Activated CD8-positive, alpha-beta T cell treated with anti-CD3 and anti-CD28 coated beads for 36 hours (primary cell): ENCODE measurements around the gene UBE2G1. TPM values are rescaled to one million over a fixed set of nuclear protein-coding genes. Genes with fewer than 3 reads are reported as not detected.

Source experiments
- ATAC-seq: fragments of 200-7000 bp; cut with Tn5 transposase; one replicate; pipeline ENCODE4 v1.10.0; 2021; ENCODE audit warnings: mild to moderate bottlenecking, moderate library complexity
- CTCF ChIA-PET: fragments of 350-600 bp; sonication (Branson Sonifier 250); formaldehyde crosslinking; loops from one replicate; lab custom pipeline; 2021; ENCODE audit warnings: antibody characterized with exemption; lab: Charles Lee
- POLR2A ChIA-PET: fragments of 350-600 bp; sonication (Branson Sonifier 250); formaldehyde crosslinking; loops from one replicate; lab custom pipeline; 2021; ENCODE audit warnings: antibody characterized with exemption; lab: Charles Lee
- DNase-seq: peaks from one replicate; pipeline ENCODE4 v3.0.0-alpha.2; 2020
- H3K27ac Mint-ChIP-seq: one replicate; pipeline ENCODE4 v1.8.0; 2021; ENCODE audit warnings: mild to moderate bottlenecking, mixed read lengths
- H3K27me3 Mint-ChIP-seq: one replicate; pipeline ENCODE4 v1.8.0; 2021; ENCODE audit warnings: mixed read lengths
- H3K36me3 Mint-ChIP-seq: one replicate; pipeline ENCODE4 v1.8.0; 2021; ENCODE audit warnings: low read depth, mixed read lengths
- H3K4me1 Mint-ChIP-seq: one replicate; pipeline ENCODE4 v1.8.0; 2021; ENCODE audit warnings: low read depth, mixed read lengths
- H3K4me3 Mint-ChIP-seq: one replicate; pipeline ENCODE4 v1.8.0; 2021; ENCODE audit warnings: mild to moderate bottlenecking, moderate library complexity, mixed read lengths
- H3K9me3 Mint-ChIP-seq: one replicate; pipeline ENCODE4 v1.8.0; 2021; ENCODE audit warnings: mixed read lengths
- intact Hi-C: fragments of 100-400 bp; cut with micrococcal nuclease; formaldehyde crosslinking; loops from one replicate; pipeline ENCODE4 v1.10.0; 2022
- total RNA-seq, 2 experiments: library from RNA; stranded (reverse); gene quantifications; one replicate each; pipeline ENCODE4 v1.2.3, GENCODE V29; 2021
- TF ChIP-seq, protein P1 (sequence below): fragments of 200-600 bp; IDR thresholded peaks from one replicate; pipeline ENCODE4 v1.8.0; 2022; ENCODE audit warnings: antibody characterized with exemption, mild to moderate bottlenecking

Gene UBE2G1
- total RNA-seq, 2 experiments from 2014 or later = 40.2 to 44.0 TPM

DNA sequence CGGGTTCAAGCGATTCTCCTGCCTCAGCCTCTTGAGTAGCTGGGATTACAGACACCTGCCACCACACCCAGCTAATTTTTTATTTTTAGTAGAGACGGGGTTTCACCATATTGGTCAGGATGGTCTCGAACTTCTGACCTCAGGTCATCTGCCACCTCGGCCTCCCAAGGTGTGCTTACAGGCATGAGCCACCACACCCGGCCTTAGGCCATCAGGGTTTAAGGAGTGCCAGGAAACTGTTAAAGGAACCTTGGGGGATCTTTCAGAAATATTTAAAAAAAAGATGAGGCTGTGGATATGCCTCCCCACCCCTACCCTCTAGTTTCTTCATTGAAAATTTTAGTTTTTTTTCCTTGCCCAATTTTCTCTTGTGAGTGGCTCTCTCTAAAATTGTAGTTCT lies 31.4 kb upstream of the UBE2G1 start:
- ATAC-seq = no peak
- DNase-seq = no peak
- Mint-ChIP-seq H3K36me3 (no peaks in the 10 kb centered on the region), H3K27me3 (peaks cover 2% of the 10 kb centered on the region), H3K9me3 (no peaks in the 10 kb centered on the region), H3K4me1 (peaks cover 8% of the 10 kb centered on the region), H3K27ac (no peak overlapping the region), H3K4me3 (no peak overlapping the region)
- TF ChIP-seq, protein P1, sequence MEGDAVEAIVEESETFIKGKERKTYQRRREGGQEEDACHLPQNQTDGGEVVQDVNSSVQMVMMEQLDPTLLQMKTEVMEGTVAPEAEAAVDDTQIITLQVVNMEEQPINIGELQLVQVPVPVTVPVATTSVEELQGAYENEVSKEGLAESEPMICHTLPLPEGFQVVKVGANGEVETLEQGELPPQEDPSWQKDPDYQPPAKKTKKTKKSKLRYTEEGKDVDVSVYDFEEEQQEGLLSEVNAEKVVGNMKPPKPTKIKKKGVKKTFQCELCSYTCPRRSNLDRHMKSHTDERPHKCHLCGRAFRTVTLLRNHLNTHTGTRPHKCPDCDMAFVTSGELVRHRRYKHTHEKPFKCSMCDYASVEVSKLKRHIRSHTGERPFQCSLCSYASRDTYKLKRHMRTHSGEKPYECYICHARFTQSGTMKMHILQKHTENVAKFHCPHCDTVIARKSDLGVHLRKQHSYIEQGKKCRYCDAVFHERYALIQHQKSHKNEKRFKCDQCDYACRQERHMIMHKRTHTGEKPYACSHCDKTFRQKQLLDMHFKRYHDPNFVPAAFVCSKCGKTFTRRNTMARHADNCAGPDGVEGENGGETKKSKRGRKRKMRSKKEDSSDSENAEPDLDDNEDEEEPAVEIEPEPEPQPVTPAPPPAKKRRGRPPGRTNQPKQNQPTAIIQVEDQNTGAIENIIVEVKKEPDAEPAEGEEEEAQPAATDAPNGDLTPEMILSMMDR = no peak
- intact Hi-C loops = no loop called here
- ChIA-PET POLR2A (no interaction called here), CTCF (no interaction called here)

DNA sequence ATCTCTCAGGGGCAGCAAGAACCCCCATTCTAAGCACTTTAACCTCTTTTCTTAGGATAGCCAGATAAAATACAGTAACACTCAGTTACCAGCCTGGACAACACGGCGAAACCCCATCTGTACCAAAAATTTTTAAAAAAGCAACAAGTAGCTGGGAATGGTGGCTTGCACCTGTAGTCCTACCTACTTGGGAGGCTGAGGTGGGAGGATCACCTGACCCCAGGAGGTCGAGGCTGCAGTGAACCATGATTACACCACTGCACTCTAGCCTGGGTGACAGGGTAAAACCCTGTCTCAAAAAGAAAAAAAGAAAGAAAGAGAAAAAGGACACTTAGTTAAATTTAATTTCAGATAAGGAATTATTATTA lies 28.6 kb upstream of the UBE2G1 start:
- intact Hi-C loops = no loop called here
- ATAC-seq = no peak
- H3K4me3 Mint-ChIP-seq = no peak overlapping the region
- H3K4me1 Mint-ChIP-seq = peaks cover 8% of the 10 kb centered on the region
- ChIA-PET POLR2A (no interaction called here), CTCF (no interaction called here)
- no peak overlapping the region for H3K27ac Mint-ChIP-seq
- H3K9me3 Mint-ChIP-seq = no peaks in the 10 kb centered on the region
- no peaks in the 10 kb centered on the region for H3K36me3 Mint-ChIP-seq
- no peak for DNase-seq
- TF ChIP-seq, protein P1 = no peak
- peaks cover 2% of the 10 kb centered on the region for H3K27me3 Mint-ChIP-seq

- TF ChIP-seq, protein P1 = no peak
- ChIA-PET POLR2A (interaction anchor here (0.7 kb wide), 1 partner anchor 236 kb away, joined by 3 read pairs; no protein-coding TSS in a partner anchor), CTCF (no interaction called here)
- Mint-ChIP-seq H3K4me1 (peaks cover 8% of the 10 kb centered on the region), H3K9me3 (no peaks in the 10 kb centered on the region), H3K27me3 (peaks cover 2% of the 10 kb centered on the region), H3K36me3 (no peaks in the 10 kb centered on the region), H3K4me3 (no peak overlapping the region), H3K27ac (no peak overlapping the region)
- ATAC-seq (no peak), DNase-seq (no peak)
- intact Hi-C loops = no loop called here
These were observed 28.0 kb upstream of the UBE2G1 start for GRCh38 chr17:4394208-4395110.

DNA sequence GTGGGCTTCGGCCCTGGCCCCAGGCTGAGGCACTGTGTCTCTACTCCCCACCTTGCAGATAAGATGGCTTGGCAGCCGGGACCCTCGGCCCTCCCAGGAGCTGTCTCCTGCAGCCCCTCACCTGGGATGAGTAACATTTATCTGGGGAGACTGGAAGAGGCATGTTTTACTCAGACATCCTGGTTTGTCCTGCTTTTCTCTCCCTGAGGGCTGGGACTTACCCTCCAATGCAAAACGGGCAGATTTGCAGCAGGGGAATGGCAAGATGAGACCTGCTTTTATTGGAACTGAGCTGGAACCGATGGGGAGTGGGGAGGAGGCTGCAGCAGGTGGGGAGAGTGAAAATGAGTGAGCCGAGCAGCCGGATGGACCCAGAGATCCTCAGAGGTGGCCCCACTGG lies 27.3 kb upstream of the UBE2G1 start:
- CTCF ChIA-PET = no interaction called here
- no peak overlapping the region for H3K4me3 Mint-ChIP-seq
- H3K27ac Mint-ChIP-seq = no peak overlapping the region
- intact Hi-C loops = no loop called here
- no peak for DNase-seq
- H3K27me3 Mint-ChIP-seq = peaks cover 2% of the 10 kb centered on the region
- H3K9me3 Mint-ChIP-seq = no peaks in the 10 kb centered on the region
- ATAC-seq = no peak
- H3K4me1 Mint-ChIP-seq = peaks cover 8% of the 10 kb centered on the region
- TF ChIP-seq, protein P1 = no peak
- POLR2A ChIA-PET = interaction anchor here (0.7 kb wide), 1 partner anchor 236 kb away, joined by 3 read pairs; no protein-coding TSS in a partner anchor
- H3K36me3 Mint-ChIP-seq = no peaks in the 10 kb centered on the region

DNA sequence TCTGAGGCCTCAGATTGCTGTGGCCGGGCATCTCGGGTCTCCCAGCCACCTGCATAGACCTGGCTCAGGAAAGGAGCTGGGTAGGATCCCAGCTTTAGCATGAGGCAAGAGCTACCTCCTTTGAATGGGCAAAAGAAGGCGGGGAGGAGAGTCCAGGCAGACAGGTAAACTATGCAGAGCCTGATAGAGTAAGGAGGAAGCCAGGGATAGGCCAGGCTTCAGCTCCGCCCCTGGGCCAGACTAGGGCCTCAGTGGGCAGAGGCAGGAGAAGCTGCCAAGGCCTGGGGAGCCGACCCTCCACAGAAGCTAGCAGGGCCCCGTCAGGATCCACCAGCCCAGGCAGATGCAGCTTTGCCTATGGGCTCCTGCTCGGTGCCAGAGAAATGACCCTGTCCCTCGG lies 22.6 kb upstream of the UBE2G1 start:
- intact Hi-C loops = no loop called here
- no peak for ATAC-seq

More for the DNA sequence above, 22.6 kb upstream of the UBE2G1 start:
- no peaks in the 10 kb centered on the region for H3K9me3 Mint-ChIP-seq
- DNase-seq = no peak
- H3K27me3 Mint-ChIP-seq = peaks cover 2% of the 10 kb centered on the region
- H3K27ac Mint-ChIP-seq = no peak overlapping the region
- ChIA-PET POLR2A (no interaction called here), CTCF (interaction anchor here (0.6 kb wide), 1 partner anchor 120 kb away, joined by 3 read pairs; no protein-coding TSS in a partner anchor)
- no peaks in the 10 kb centered on the region for H3K36me3 Mint-ChIP-seq
- TF ChIP-seq, protein P1 = no peak
- H3K4me3 Mint-ChIP-seq = no peak overlapping the region
- no peaks in the 10 kb centered on the region for H3K4me1 Mint-ChIP-seq
